HEK293T (cell line): ENCODE measurements around the gene NTPCR.

Experiments used
- FOXK2 ChIP-seq: fragments of 450-650 bp; IDR thresholded peaks from 2 replicates; pipeline ENCODE4 v1.6.1; 2016; ENCODE audit warnings: mild to moderate bottlenecking
- FOXM1 ChIP-seq: fragments of 450-650 bp; IDR thresholded peaks from 2 replicates; pipeline ENCODE4 v1.6.1; 2017; ENCODE audit warnings: mild to moderate bottlenecking, borderline replicate concordance
- L3MBTL2 ChIP-seq: fragments of 450-650 bp; conservative IDR thresholded peaks from 2 replicates; pipeline ENCODE4 v1.6.1; 2016; ENCODE audit warnings: mild to moderate bottlenecking
- LEF1 ChIP-seq: fragments of 450-650 bp; IDR thresholded peaks from 2 replicates; pipeline ENCODE4 v1.6.1; 2017; ENCODE audit warnings: mild to moderate bottlenecking, borderline replicate concordance
- NFRKB ChIP-seq: fragments of 450-650 bp; IDR thresholded peaks from 2 replicates; pipeline ENCODE4 v1.6.1; 2016; ENCODE audit warnings: mild to moderate bottlenecking, moderate library complexity
- SP1 ChIP-seq: fragments of 450-650 bp; IDR thresholded peaks from 2 replicates; pipeline ENCODE4 v1.6.1; 2017

DNA sequence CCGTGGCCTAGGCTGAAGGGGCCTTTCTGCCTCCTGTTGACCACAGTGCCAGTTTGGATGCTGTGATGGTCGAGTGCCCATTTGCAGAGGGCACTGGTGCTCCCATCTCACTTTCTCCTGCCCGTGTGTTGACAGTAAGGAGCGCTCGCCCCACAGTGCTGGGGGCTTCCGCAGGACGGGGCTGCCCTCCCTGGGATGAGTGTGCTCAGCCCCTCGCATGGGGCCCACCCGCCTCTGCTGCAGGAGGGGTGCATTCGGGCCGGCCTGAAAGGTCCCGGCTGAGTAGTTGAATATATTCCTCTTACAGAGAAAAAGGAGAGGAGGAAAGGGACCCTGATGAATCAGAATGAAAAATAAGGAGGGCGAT, 37.3 kb downstream of the NTPCR start:
- TF ChIP-seq NFRKB (no peak), LEF1 (no peak), L3MBTL2 (no peak), SP1 (no peak), FOXK2 (no peak), FOXM1 (no peak)
